Liver (tissue), 9 donors: ENCODE data around the gene MARK1. TPM values are rescaled to one million over a fixed set of nuclear protein-coding genes. Genes with fewer than 3 reads are reported as not detected.

Experiments
- DNase-seq: peaks from one replicate; pipeline ENCODE4 v3.0.0-alpha.2; 2017; ENCODE audit warnings: low spot score
- H3K27ac ChIP-seq, 2 donors: one replicate each; pipeline ENCODE4 v1.7.0; 2013; ENCODE audit warnings: inconsistent platforms in 2 of 2, low read length in 2 of 2, control low read depth in 1 of 2, low read depth in 1 of 2, mild to moderate bottlenecking in 1 of 2
- H3K27me3 ChIP-seq, 4 donors: one replicate each; pipeline versions ENCODE4 v1.6.1 to v1.7.0; 2013; ENCODE audit warnings: low read length in 3 of 4, inconsistent platforms in 1 of 4, mild to moderate bottlenecking in 1 of 4, moderate library complexity in 1 of 4; ENCODE audit not compliant: control insufficient read depth in 4 of 4, insufficient read depth in 4 of 4
- H3K36me3 ChIP-seq, 4 donors: one replicate each; pipeline versions ENCODE4 v1.6.1 to v1.7.0; 2013; ENCODE audit warnings: low read length in 3 of 4, mild to moderate bottlenecking in 3 of 4, low read depth in 1 of 4, moderate library complexity in 1 of 4; ENCODE audit not compliant: control insufficient read depth in 4 of 4, insufficient read depth in 3 of 4
- H3K4me1 ChIP-seq, 4 donors: one replicate each; pipeline versions ENCODE4 v1.6.1 to v1.7.0; 2013; ENCODE audit warnings: low read length in 3 of 4, mild to moderate bottlenecking in 3 of 4, moderate library complexity in 1 of 4; ENCODE audit not compliant: control insufficient read depth in 4 of 4, insufficient read depth in 4 of 4
- H3K4me3 ChIP-seq, 3 donors: one replicate each; pipeline versions ENCODE4 v1.6.1 to v1.7.0; 2013; ENCODE audit warnings: low read length in 3 of 3, control low read depth in 1 of 3, low read depth in 1 of 3, mild to moderate bottlenecking in 1 of 3
- H3K9ac ChIP-seq, 2 donors: one replicate each; pipeline ENCODE4 v1.7.0; 2013; ENCODE audit warnings: low read length in 2 of 2, mild to moderate bottlenecking in 2 of 2, moderate library complexity in 2 of 2, control low read depth in 1 of 2, low read depth in 1 of 2
- H3K9me3 ChIP-seq, 4 donors: one replicate each; pipeline versions ENCODE4 v1.6.1 to v1.7.0; 2013; ENCODE audit warnings: low read length in 3 of 4; ENCODE audit not compliant: control insufficient read depth in 4 of 4
- ATF3 ChIP-seq: IDR thresholded peaks from 2 replicates; pipeline ENCODE4 v1.6.1; 2016; ENCODE audit warnings: antibody characterized with exemption
- CTCF ChIP-seq: fragments of 150-350 bp; IDR thresholded peaks from 2 replicates; pipeline ENCODE4 v1.5.1; 2017; ENCODE audit warnings: improper control_type of control experiment, low read depth, low read length; ENCODE audit not compliant: missing input control
- EGR1 ChIP-seq, 2 donors: IDR thresholded peaks; 2 replicates each; pipeline ENCODE4 v1.6.1; 2016 to 2018; ENCODE audit warnings: antibody characterized with exemption in 2 of 2, low read depth in 2 of 2
- FOXA1 ChIP-seq: IDR thresholded peaks from 2 replicates; pipeline ENCODE4 v1.6.1; 2016; ENCODE audit warnings: antibody characterized with exemption
- FOXA2 ChIP-seq: IDR thresholded peaks from 2 replicates; pipeline ENCODE4 v1.6.1; 2016; ENCODE audit warnings: antibody characterized with exemption
- GABPA ChIP-seq, 2 donors: IDR thresholded peaks in 1 of 2; conservative IDR thresholded peaks in 1 of 2; 2 replicates each; pipeline ENCODE4 v1.6.1; 2016; ENCODE audit warnings: antibody characterized with exemption in 2 of 2, mild to moderate bottlenecking in 1 of 2, moderate library complexity in 1 of 2
- HNF4A ChIP-seq, 2 donors: conservative IDR thresholded peaks; 2 replicates each; pipeline ENCODE4 v1.6.1; 2016; ENCODE audit warnings: antibody characterized with exemption in 2 of 2, mild to moderate bottlenecking in 2 of 2
- HNF4G ChIP-seq: IDR thresholded peaks from 2 replicates; pipeline ENCODE4 v1.6.1; 2016; ENCODE audit warnings: antibody characterized with exemption
- JUND ChIP-seq, 2 donors: IDR thresholded peaks; 2 replicates each; pipeline ENCODE4 v1.6.1; 2016; ENCODE audit warnings: antibody characterized with exemption in 2 of 2
- MAX ChIP-seq: IDR thresholded peaks from 2 replicates; pipeline ENCODE4 v1.6.1; 2016; ENCODE audit warnings: antibody characterized with exemption
- NR2F2 ChIP-seq: IDR thresholded peaks from 2 replicates; pipeline ENCODE4 v1.6.1; 2016; ENCODE audit warnings: antibody characterized with exemption
- RAD21 ChIP-seq, 2 donors: IDR thresholded peaks; 2 replicates each; pipeline ENCODE4 v1.6.1; 2016; ENCODE audit warnings: antibody characterized with exemption in 2 of 2, mild to moderate bottlenecking in 2 of 2
- REST ChIP-seq: IDR thresholded peaks from 2 replicates; pipeline ENCODE4 v1.6.1; 2016; ENCODE audit warnings: antibody characterized with exemption, mild to moderate bottlenecking
- RXRA ChIP-seq, 2 donors: IDR thresholded peaks; 2 replicates each; pipeline ENCODE4 v1.6.1; 2017 to 2018; ENCODE audit warnings: antibody characterized with exemption in 2 of 2, mild to moderate bottlenecking in 1 of 2
- SP1 ChIP-seq: IDR thresholded peaks from 2 replicates; pipeline ENCODE4 v1.6.1; 2018; ENCODE audit warnings: antibody characterized with exemption, mild to moderate bottlenecking
- TAF1 ChIP-seq: conservative IDR thresholded peaks from 2 replicates; pipeline ENCODE4 v1.6.1; 2016; ENCODE audit warnings: antibody characterized with exemption, mild to moderate bottlenecking
- YY1 ChIP-seq: IDR thresholded peaks from 2 replicates; pipeline ENCODE4 v1.6.1; 2016; ENCODE audit warnings: antibody characterized with exemption, mild to moderate bottlenecking
- ZBTB33 ChIP-seq: IDR thresholded peaks from 2 replicates; pipeline ENCODE4 v1.6.1; 2016; ENCODE audit warnings: antibody characterized with exemption
- WGBS: extraction: QIAGEN DNeasy Blood & Tissue Kit; methylation state at CpG from one replicate; pipeline ENCODE4 v1.1.7; 2013; 5-methylcytosine and 5-hydroxymethylcytosine counted together
- polyA plus RNA-seq, 2 donors: library from polyadenylated mRNA; stranded (reverse) in 1 of 2; unstranded in 1 of 2; fragments of 200-250 nt in 1 of 2; fragments of >200 nt in 1 of 2; fragmentation: Nextera tagmentation in 1 of 2; extraction: Ambion mirVana in 1 of 2; gene quantifications; one replicate each; pipeline versions ENCODE4 v1.2.1 to v1.2.3, GENCODE V29; 2013 to 2015
- total RNA-seq, 2 donors: library from RNA; depleted of rRNA; stranded (reverse); fragments of >200 nt; gene quantifications; one replicate each; pipeline ENCODE4 v1.2.3, GENCODE V29; 2014
- donor health status: healthy.
- donor health status: healthy.
- donor health status: healthy.
- donor health status: healthy.
- donor health status: healthy.

Gene MARK1
- total and polyA plus RNA-seq, 4 donors: 0.10 to 0.59 (median 0.25) TPM

- Histone ChIP-seq H3K36me3 (no peaks in the 10 kb centered on the region), H3K9ac (no peak overlapping the region), H3K9me3 (no peaks in the 10 kb centered on the region), H3K27ac (no peak overlapping the region), H3K4me1 (no peaks in the 10 kb centered on the region), H3K4me3 (no peak overlapping the region), H3K27me3 (no peaks in the 10 kb centered on the region)
- no peak for DNase-seq
- TF ChIP-seq JUND (IDR thresholded peaks at IDR 0.05): no peak
- TF ChIP-seq MAX: no peak
- TF ChIP-seq ATF3: no peak
- TF ChIP-seq RAD21 (IDR thresholded peaks at IDR 0.05): no peak
- TF ChIP-seq NR2F2: no peak
- TF ChIP-seq YY1: no peak
- no peak for TF ChIP-seq SP1
- TF ChIP-seq HNF4G: no peak
- TF ChIP-seq GABPA (IDR thresholded peaks at IDR 0.05 in 1 of 2, conservative IDR thresholded peaks at IDR 0.05 in 1 of 2): no peak
- TF ChIP-seq HNF4A (conservative IDR thresholded peaks at IDR 0.05): no peak
- no peak for TF ChIP-seq REST
- no peak for TF ChIP-seq CTCF
- no peak for TF ChIP-seq FOXA2
- no peak for TF ChIP-seq RXRA (IDR thresholded peaks at IDR 0.05)
- no peak for TF ChIP-seq ZBTB33
- WGBS: 76% methylated on average over 6 of the region's 6 CpGs
Measured at GRCh38 chr1:220516014-220516721, 11.8 kb upstream of the MARK1 start.

GRCh38 chr1:220516722-220517042 lies 11.3 kb upstream of the MARK1 start:
- WGBS: 79% methylated on average over 2 of the region's 2 CpGs
- no peak for DNase-seq
- H3K9ac ChIP-seq: no peak overlapping the region
- no peak for TF ChIP-seq NR2F2
- no peak for TF ChIP-seq FOXA2
- no peak for TF ChIP-seq CTCF
- TF ChIP-seq RXRA (IDR thresholded peaks at IDR 0.05): no peak
- no peak for TF ChIP-seq ZBTB33
- TF ChIP-seq HNF4G: no peak
- TF ChIP-seq SP1: no peak
- no peak for TF ChIP-seq EGR1 (IDR thresholded peaks at IDR 0.05; ENCODE audit: low read depth in 2 of 2)
- TF ChIP-seq YY1: no peak
- no peak for TF ChIP-seq HNF4A (conservative IDR thresholded peaks at IDR 0.05)
- TF ChIP-seq FOXA1: no peak
- TF ChIP-seq ATF3: no peak
- TF ChIP-seq TAF1: no peak

More at GRCh38 chr1:220516722-220517042, 11.3 kb upstream of the MARK1 start:
- no peaks in the 10 kb centered on the region for H3K27me3 ChIP-seq
- no peaks in the 10 kb centered on the region for H3K9me3 ChIP-seq
- no peak overlapping the region for H3K4me3 ChIP-seq
- H3K27ac ChIP-seq: no peak overlapping the region
- H3K36me3 ChIP-seq: no peaks in the 10 kb centered on the region
- no peaks in the 10 kb centered on the region for H3K4me1 ChIP-seq
